ENCODE results near the gene DMD. TPM values are rescaled to one million over a fixed set of nuclear protein-coding genes. Genes with fewer than 3 reads are reported as not detected.

The DMD gene
- total RNA-seq, 2 experiments from 2014 or later, result 0.20 to 0.47 TPM

GRCh38 chrX:32392655-32393054 lies 818.7 kb downstream of the DMD start:
- TF ChIP-seq CTCF (IDR thresholded peaks at IDR 0.05), result no peak
- CTCF ChIA-PET, result no interaction called here
- H3K36me3 ChIP-seq (ENCODE audit: insufficient read depth, low read length), result no peaks in the 10 kb centered on the region
- Mint-ChIP-seq H3K4me1 (ENCODE audit: low read depth) (no peaks in the 10 kb centered on the region), H3K9me3 (no peaks in the 10 kb centered on the region), H3K27me3 (no peaks in the 10 kb centered on the region), H3K36me3 (ENCODE audit: low read depth) (no peaks in the 10 kb centered on the region), H3K4me3 (no peak overlapping the region), H3K27ac (no peak overlapping the region)
- no peaks in the 10 kb centered on the region for H3K9me3 ChIP-seq (ENCODE audit: control insufficient read depth in 1 of 2, insufficient read depth in 1 of 2, low read length in 2 of 2)
- no peaks in the 10 kb centered on the region for H3K4me1 ChIP-seq (ENCODE audit: insufficient read depth, low read length)
- no peak overlapping the region for H3K27ac ChIP-seq (ENCODE audit: low read depth in 1 of 2, low read length in 2 of 2)
- POLR2A ChIA-PET, result no interaction called here
- ATAC-seq (ENCODE audit: poor library complexity), result no peak
- H3K4me3 ChIP-seq (ENCODE audit: low read length), result no peak overlapping the region
- no peaks in the 10 kb centered on the region for H3K27me3 ChIP-seq (ENCODE audit: control insufficient read depth in 1 of 2, insufficient read depth in 2 of 2, low read length in 2 of 2)
- no peak for DNase-seq
- intact Hi-C loops (cut with DNase I, micrococcal nuclease), result no loop called here

GRCh38 chrX:32370456-32371205 lies 840.7 kb downstream of the DMD start:
- ChIA-PET POLR2A (no interaction called here), CTCF (no interaction called here)
- H3K9me3 Mint-ChIP-seq, result no peaks in the 10 kb centered on the region
- Histone ChIP-seq H3K36me3 (ENCODE audit: insufficient read depth, low read length) (no peaks in the 10 kb centered on the region), H3K4me1 (ENCODE audit: insufficient read depth, low read length) (no peaks in the 10 kb centered on the region), H3K27me3 (ENCODE audit: control insufficient read depth in 1 of 2, insufficient read depth in 2 of 2, low read length in 2 of 2) (no peaks in the 10 kb centered on the region), H3K27ac (ENCODE audit: low read depth in 1 of 2, low read length in 2 of 2) (no peak overlapping the region), H3K9me3 (ENCODE audit: control insufficient read depth in 1 of 2, insufficient read depth in 1 of 2, low read length in 2 of 2) (no peaks in the 10 kb centered on the region), H3K4me3 (ENCODE audit: low read length) (no peak overlapping the region)
- no peaks in the 10 kb centered on the region for H3K4me1 Mint-ChIP-seq (ENCODE audit: low read depth)
- ATAC-seq (ENCODE audit: poor library complexity) (no peak), DNase-seq (no peak)
- no peaks in the 10 kb centered on the region for H3K27me3 Mint-ChIP-seq
- H3K27ac Mint-ChIP-seq, result no peak overlapping the region
- no peak overlapping the region for H3K4me3 Mint-ChIP-seq
- H3K36me3 Mint-ChIP-seq (ENCODE audit: low read depth), result no peaks in the 10 kb centered on the region
- no peak for TF ChIP-seq CTCF (IDR thresholded peaks at IDR 0.05)
- intact Hi-C loops (cut with DNase I, micrococcal nuclease), result no loop called here

GRCh38 chrX:32293962-32294700 lies 917.2 kb downstream of the DMD start:
- H3K9me3 Mint-ChIP-seq, result peaks cover 3% of the 10 kb centered on the region
- ATAC-seq (ENCODE audit: poor library complexity), result no peak

More at GRCh38 chrX:32293962-32294700, 917.2 kb downstream of the DMD start:
- H3K4me1 Mint-ChIP-seq (ENCODE audit: low read depth), result no peaks in the 10 kb centered on the region
- Histone ChIP-seq H3K27me3 (ENCODE audit: control insufficient read depth in 1 of 2, insufficient read depth in 2 of 2, low read length in 2 of 2) (no peaks in the 10 kb centered on the region), H3K9me3 (ENCODE audit: control insufficient read depth in 1 of 2, insufficient read depth in 1 of 2, low read length in 2 of 2) (no peaks in the 10 kb centered on the region), H3K4me1 (ENCODE audit: insufficient read depth, low read length) (no peaks in the 10 kb centered on the region), H3K4me3 (ENCODE audit: low read length) (no peak overlapping the region), H3K36me3 (ENCODE audit: insufficient read depth, low read length) (no peaks in the 10 kb centered on the region), H3K27ac (ENCODE audit: low read depth in 1 of 2, low read length in 2 of 2) (no peak overlapping the region)
- TF ChIP-seq CTCF (IDR thresholded peaks at IDR 0.05), result no peak
- POLR2A ChIA-PET, result no interaction called here
- DNase-seq, result no peak
- CTCF ChIA-PET, result no interaction called here
- H3K27me3 Mint-ChIP-seq, result no peaks in the 10 kb centered on the region
- H3K4me3 Mint-ChIP-seq, result no peak overlapping the region
- H3K36me3 Mint-ChIP-seq (ENCODE audit: low read depth), result no peaks in the 10 kb centered on the region
- intact Hi-C loops (cut with DNase I, micrococcal nuclease), result no loop called here
- no peak overlapping the region for H3K27ac Mint-ChIP-seq

Data from CD4-positive, alpha-beta T cell (primary cell).